Measurements from ENCODE around the gene ERICH2. TPM values are rescaled to one million over a fixed set of nuclear protein-coding genes. Genes with fewer than 3 reads are reported as not detected.

Gene ERICH2
- polyA plus RNA-seq, 6 donors from 2014 or later = not detected

DNA sequence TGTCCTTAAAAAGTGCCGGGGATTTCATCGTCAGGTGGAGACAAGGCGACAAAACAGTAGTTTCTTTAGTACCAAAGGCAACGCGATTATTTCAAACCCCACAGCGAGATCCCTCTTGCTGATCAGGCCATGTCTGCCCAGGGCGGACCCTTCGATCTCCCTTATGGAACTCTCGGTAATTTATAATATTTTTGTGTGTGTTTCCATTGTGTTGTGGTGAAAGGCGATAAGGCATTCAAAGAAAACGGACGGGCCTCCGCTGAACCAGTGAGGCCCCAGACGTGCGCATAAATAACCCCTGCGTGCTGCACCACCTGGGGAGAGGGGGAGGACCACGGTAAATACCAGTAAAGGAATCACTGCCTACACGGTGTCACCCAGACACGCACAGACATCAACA, 45.1 kb downstream of the ERICH2 start:
- Mint-ChIP-seq H3K27me3 (peaks cover 61 to 88% (median 63%) of the 10 kb centered on the region in 3 donors), H3K4me3 (peak overlapping the region; percentile 72 to 90 (median 82)), H3K4me1 (peaks cover 29 to 56% (median 39%) of the 10 kb centered on the region in 3 donors), H3K36me3 (peaks cover 0 to 1% of the 10 kb centered on the region in 2 donors), H3K27ac (peak overlapping the region in 4 of 6 donors; percentile 66 to 97 (median 90)), H3K9me3 (peaks cover 0 to 17% (median 6%) of the 10 kb centered on the region in 7 donors)
- no peak for ATAC-seq (ENCODE audit: low read depth in 2 of 2)
- DNase-seq = no peak

- ATAC-seq (ENCODE audit: low read depth in 2 of 2) (peak; percentile 39 to 45), DNase-seq (peak; percentile 46)
- Mint-ChIP-seq H3K4me3 (peak overlapping the region; percentile 72 to 91 (median 84)), H3K36me3 (peaks cover 5 to 7% of the 10 kb centered on the region in 2 donors), H3K27me3 (peaks cover 67 to 91% (median 67%) of the 10 kb centered on the region in 3 donors), H3K27ac (peak overlapping the region in 5 of 6 donors; percentile 66 to 97 (median 88)), H3K9me3 (peaks cover 4 to 23% (median 11%) of the 10 kb centered on the region in 7 donors), H3K4me1 (peaks cover 35 to 62% (median 46%) of the 10 kb centered on the region in 3 donors)
These were observed 45.7 kb downstream of the ERICH2 start for GRCh38 chr2:170815746-170816503.

DNA sequence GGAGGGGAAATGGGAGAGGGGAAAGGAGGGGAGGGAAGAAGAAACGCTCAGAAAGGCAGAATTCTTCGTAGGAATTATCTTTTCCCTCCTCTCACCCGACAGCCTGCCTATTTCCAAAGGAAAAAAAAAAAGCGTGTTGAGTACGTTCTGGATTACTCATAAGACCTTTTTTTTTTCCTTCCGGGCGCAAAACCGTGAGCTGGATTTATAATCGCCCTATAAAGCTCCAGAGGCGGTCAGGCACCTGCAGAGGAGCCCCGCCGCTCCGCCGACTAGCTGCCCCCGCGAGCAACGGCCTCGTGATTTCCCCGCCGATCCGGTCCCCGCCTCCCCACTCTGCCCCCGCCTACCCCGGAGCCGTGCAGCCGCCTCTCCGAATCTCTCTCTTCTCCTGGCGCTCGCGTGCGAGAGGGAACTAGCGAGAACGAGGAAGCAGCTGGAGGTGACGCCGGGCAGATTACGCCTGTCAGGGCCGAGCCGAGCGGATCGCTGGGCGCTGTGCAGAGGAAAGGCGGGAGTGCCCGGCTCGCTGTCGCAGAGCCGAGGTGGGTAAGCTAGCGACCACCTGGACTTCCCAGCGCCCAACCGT, 46.4 kb downstream of the ERICH2 start, which contains the start of gene GAD1:
Gene GAD1 (plus strand): TSS at position 384 of the 589 bp plus-strand sequence. CDS start 1,705 bp downstream, outside the sequence.
- DNase-seq = peak; percentile 43
- peaks cover 41 to 67% (median 52%) of the 10 kb centered on the region in 3 donors for H3K4me1 Mint-ChIP-seq
- peaks cover 4 to 28% (median 14%) of the 10 kb centered on the region in 7 donors for H3K9me3 Mint-ChIP-seq
- peak; percentile 54 to 60 for ATAC-seq (ENCODE audit: low read depth in 2 of 2)
- H3K27me3 Mint-ChIP-seq = peaks cover 67 to 92% (median 73%) of the 10 kb centered on the region in 3 donors
- H3K36me3 Mint-ChIP-seq = peaks cover 6 to 10% of the 10 kb centered on the region in 2 donors
- H3K4me3 Mint-ChIP-seq = peak within 1 kb of the TSS; percentile 72 to 91 (median 84)
- H3K27ac Mint-ChIP-seq = peak within 1 kb of the TSS; percentile 66 to 97 (median 86)

DNA sequence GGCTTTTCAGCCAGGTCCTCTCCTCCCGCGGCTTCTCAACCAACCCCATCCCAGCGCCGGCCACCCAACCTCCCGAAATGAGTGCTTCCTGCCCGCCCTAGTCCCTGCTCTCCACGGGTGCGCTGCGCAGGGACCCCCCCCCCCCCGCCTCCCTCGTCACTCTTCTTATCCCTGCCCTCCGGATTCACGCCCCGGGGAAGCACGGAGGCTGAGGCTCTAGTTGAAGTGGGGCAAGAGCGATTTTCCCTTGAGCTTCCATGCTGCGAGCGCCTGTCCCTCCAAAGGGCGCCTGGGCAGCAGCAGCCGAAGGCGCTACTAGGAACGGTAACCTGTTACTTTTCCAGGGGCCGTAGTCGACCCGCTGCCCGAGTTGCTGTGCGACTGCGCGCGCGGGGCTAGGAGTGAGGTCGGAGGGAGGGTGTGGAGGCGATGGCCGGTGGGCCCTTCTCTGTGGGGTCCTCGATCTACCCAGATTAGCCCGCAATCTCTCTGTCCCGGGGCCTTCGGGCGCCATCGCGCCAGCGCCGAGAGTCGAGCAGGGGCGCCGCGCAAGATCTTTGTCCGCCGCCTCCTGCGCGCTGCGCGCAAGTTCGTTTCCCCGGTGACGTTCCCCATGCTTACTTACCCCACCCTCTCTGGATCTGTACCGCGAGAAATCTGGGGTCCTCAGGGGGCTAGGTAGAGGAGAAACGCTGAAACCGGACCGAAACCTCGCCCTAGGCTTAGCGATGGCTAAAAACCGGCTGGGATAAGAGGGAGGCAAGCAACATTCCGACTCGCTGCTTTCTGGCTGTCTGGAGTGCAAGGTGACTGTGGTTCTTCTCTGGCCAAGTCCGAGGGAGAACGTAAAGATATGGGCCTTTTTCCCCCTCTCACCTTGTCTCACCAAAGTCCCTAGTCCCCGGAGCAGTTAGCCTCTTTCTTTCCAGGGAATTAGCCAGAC, 47.2 kb downstream of the ERICH2 start:
- H3K4me3 Mint-ChIP-seq = peak overlapping the region; percentile 72 to 91 (median 84)
- H3K27me3 Mint-ChIP-seq = peaks cover 73 to 95% (median 81%) of the 10 kb centered on the region in 3 donors
- no peak for DNase-seq
- peaks cover 4 to 29% (median 14%) of the 10 kb centered on the region in 7 donors for H3K9me3 Mint-ChIP-seq
- ATAC-seq (ENCODE audit: low read depth in 2 of 2) = no peak
- H3K36me3 Mint-ChIP-seq = peaks cover 6 to 13% of the 10 kb centered on the region in 2 donors
- H3K4me1 Mint-ChIP-seq = peaks cover 48 to 72% (median 60%) of the 10 kb centered on the region in 3 donors
- H3K27ac Mint-ChIP-seq = peak overlapping the region; percentile 62 to 87 (median 76)

DNA sequence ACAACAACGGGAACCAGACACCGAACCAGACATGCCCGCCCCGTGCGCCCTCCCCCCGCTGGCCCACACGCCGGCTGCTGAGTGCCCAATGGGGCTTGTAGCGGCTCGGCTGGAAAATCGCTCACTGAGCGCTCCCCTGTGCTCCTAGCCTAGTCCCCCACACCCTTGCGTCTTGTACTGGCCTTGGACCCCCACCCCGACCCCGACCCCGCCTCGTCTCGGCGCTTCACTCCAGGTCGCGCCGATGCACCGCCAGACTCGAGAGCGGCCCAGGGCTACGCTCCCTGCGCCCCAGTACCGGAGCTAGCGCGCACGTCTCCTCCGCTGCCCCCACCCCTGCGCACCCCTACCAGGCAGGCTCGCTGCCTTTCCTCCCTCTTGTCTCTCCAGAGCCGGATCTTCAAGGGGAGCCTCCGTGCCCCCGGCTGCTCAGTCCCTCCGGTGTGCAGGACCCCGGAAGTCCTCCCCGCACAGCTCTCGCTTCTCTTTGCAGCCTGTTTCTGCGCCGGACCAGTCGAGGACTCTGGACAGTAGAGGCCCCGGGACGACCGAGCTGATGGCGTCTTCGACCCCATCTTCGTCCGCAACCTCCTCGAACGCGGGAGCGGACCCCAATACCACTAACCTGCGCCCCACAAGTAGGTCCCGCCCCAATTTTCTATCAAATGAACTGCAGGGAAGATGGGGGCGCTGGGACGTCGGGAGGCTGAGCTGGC, 48.0 kb downstream of the ERICH2 start:
- H3K27ac Mint-ChIP-seq = peak overlapping the region in 4 of 6 donors; percentile 18 to 96 (median 88)
- DNase-seq (no peak), ATAC-seq (ENCODE audit: low read depth in 2 of 2) (no peak)
- peaks cover 73 to 93% (median 86%) of the 10 kb centered on the region in 3 donors for H3K27me3 Mint-ChIP-seq
- H3K36me3 Mint-ChIP-seq = peaks cover 6 to 19% of the 10 kb centered on the region in 2 donors
- H3K4me3 Mint-ChIP-seq = peak overlapping the region; percentile 70 to 91 (median 84)
- peaks cover 4 to 33% (median 17%) of the 10 kb centered on the region in 7 donors for H3K9me3 Mint-ChIP-seq
- H3K4me1 Mint-ChIP-seq = peaks cover 52 to 74% (median 66%) of the 10 kb centered on the region in 3 donors

DNA sequence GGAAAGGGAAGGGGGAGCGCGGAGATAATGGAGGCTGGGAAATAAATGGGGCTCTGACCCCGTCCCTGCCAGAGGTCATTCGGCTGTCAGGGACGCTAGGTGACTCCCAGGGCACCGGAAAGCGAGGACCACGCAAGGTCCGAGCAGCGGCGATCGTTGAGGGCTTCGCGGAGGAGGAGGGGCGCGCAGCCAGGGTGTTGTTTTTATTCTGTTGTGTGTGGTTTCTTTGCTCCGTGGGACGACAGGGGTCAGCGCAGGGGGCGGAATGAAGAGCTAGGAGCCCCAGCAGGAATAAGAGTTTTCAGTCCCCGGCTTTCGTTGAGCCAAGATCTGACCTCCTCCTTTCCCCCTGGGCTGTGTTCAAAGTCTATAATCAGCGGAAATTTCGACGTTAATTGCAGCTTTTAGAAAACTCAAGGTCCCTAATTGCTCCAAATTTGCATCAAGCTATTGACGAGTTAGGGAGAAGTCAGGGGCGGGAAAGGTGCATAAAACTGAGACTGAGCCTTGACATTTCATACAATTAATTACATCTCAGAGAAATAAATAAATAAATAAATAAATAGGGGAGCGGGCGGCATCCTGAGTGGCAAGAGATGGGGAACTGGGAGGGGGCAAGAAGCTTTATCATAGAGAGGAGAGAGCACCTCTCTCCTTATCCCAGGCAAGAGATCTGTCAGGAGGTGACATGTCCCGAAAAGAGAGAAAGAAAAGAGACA, 48.7 kb downstream of the ERICH2 start:
- Mint-ChIP-seq H3K27me3 (peaks cover 72 to 89% (median 81%) of the 10 kb centered on the region in 3 donors), H3K4me3 (peak overlapping the region in 7 of 8 donors; percentile 12 to 78 (median 70)), H3K9me3 (peaks cover 4 to 29% (median 16%) of the 10 kb centered on the region in 7 donors), H3K4me1 (peaks cover 47 to 72% (median 63%) of the 10 kb centered on the region in 3 donors), H3K27ac (peak overlapping the region in 5 of 6 donors; percentile 18 to 96 (median 84)), H3K36me3 (peaks cover 6 to 19% of the 10 kb centered on the region in 2 donors)
- DNase-seq (no peak), ATAC-seq (ENCODE audit: low read depth in 2 of 2) (no peak)

DNA sequence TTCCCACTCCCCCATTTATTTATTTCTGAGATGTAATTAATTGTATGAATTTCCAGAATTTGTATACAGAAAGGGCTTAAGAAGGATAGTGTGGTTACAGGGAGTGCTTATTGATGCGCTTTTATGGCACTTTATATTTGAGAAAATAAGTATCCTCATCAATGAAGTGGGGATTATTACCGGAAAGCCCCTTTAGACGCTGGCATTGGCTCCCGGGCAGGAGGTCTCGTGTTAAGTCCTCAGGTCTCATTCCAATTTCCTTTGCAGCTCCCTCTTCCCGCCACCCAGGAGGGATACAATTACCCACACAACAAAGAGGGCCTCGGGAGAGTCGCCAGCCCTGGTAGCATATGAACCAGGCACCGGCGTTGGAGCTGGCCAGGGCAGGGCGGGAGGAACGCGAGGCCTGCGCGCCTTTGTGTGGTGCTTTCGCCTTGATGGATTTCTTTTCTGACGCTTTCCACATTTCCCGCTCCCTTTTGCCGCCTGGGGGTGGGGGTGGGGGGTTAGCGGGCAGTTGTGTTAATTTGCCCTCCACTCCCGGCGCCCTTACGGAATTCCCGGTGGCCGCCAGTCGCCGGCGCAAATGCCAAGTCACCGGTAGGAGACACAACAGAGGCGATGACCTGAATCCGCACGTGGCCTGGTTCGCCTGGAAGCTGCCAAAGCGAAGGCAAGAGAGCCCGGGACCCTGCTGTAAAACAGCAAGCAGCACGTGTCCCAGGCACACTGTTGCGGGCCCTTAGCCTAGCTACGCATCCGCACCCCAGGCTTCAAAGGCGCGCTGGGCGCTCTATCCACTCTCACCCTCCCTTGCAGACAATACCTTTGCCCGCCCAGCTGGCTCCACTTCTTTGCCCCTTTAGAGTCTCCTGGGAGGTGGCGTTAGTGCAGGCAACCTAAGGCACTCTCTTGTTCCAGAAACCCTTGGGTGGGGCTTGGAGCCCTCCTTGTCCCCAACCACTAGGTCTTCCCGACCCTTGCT, 49.8 kb downstream of the ERICH2 start:
- Mint-ChIP-seq H3K27ac (peak overlapping the region in 3 of 6 donors; percentile 26 to 49 (median 45)), H3K27me3 (peaks cover 72 to 89% (median 81%) of the 10 kb centered on the region in 3 donors), H3K9me3 (peaks cover 5 to 21% (median 16%) of the 10 kb centered on the region in 7 donors), H3K36me3 (peaks cover 6 to 19% of the 10 kb centered on the region in 2 donors), H3K4me3 (peak overlapping the region; percentile 70 to 91 (median 86)), H3K4me1 (peaks cover 42 to 72% (median 67%) of the 10 kb centered on the region in 3 donors)
- DNase-seq (no peak), ATAC-seq (ENCODE audit: low read depth in 2 of 2) (no peak)

GRCh38 chr2:170820757-170821530, 50.8 kb downstream of the ERICH2 start:
- H3K27me3 Mint-ChIP-seq = peaks cover 73 to 89% (median 81%) of the 10 kb centered on the region in 3 donors
- ATAC-seq (ENCODE audit: low read depth in 2 of 2) = peak; percentile 47 to 53
- H3K4me3 Mint-ChIP-seq = peak overlapping the region; percentile 70 to 91 (median 86)
- peaks cover 5 to 18% (median 14%) of the 10 kb centered on the region in 7 donors for H3K9me3 Mint-ChIP-seq
- peaks cover 10 to 19% of the 10 kb centered on the region in 2 donors for H3K36me3 Mint-ChIP-seq
- DNase-seq = no peak
- peaks cover 38 to 65% (median 59%) of the 10 kb centered on the region in 3 donors for H3K4me1 Mint-ChIP-seq
- H3K27ac Mint-ChIP-seq = peak overlapping the region in 4 of 6 donors; percentile 26 to 65 (median 44)

GRCh38 chr2:170821531-170822289, 51.5 kb downstream of the ERICH2 start:
- Mint-ChIP-seq H3K27me3 (peaks cover 74 to 89% (median 84%) of the 10 kb centered on the region in 3 donors), H3K4me3 (peak overlapping the region; percentile 70 to 91 (median 86)), H3K36me3 (peaks cover 10 to 19% of the 10 kb centered on the region in 2 donors), H3K9me3 (peaks cover 5 to 18% (median 14%) of the 10 kb centered on the region in 7 donors), H3K27ac (peak overlapping the region in 1 of 6 donors; percentile 43), H3K4me1 (peaks cover 36 to 59% (median 56%) of the 10 kb centered on the region in 3 donors)
- DNase-seq (no peak), ATAC-seq (ENCODE audit: low read depth in 2 of 2) (no peak)

All from naive B cell (primary cell).